GM12878 (cell line): Measurements from ENCODE around the gene SLC44A3. TPM values are rescaled to one million over a fixed set of nuclear protein-coding genes. Genes with fewer than 3 reads are reported as not detected.

Experiments used
- ATAC-seq: fragments of 200-7000 bp; cut with Tn5 transposase; 3 replicates; pipeline ENCODE4 v1.9.1; 2020; ENCODE audit warnings: mild to moderate bottlenecking, moderate library complexity
- BruUV-seq: library from RNA; stranded (reverse); fragments of 400-500 nt; replicated peaks from 2 replicates; lab custom pipeline; 2021; lab: Mats Ljungman, UMichigan
- CTCF ChIA-PET: fragments of 300-600 bp; sonication (Branson Sonifier 250); formaldehyde crosslinking; extraction: SDS; loops from one replicate; lab custom pipeline; 2021; ENCODE audit warnings: inconsistent platforms; lab: Yijun Ruan, JAX
- POLR2A ChIA-PET: fragments of 350-600 bp; formaldehyde crosslinking; extraction: SDS; loops from one replicate; lab custom pipeline; 2021; ENCODE audit warnings: inconsistent platforms; lab: Charles Lee
- RAD21 ChIA-PET: fragments of 300-600 bp; sonication (Branson Sonifier 250); formaldehyde crosslinking; loops from one replicate; lab custom pipeline; 2023; ENCODE audit warnings: antibody characterized with exemption; ENCODE audit not compliant: unreplicated experiment; lab: Charles Lee
- SMC1A ChIA-PET: fragments of 300-600 bp; sonication (Branson Sonifier 250); formaldehyde crosslinking; loops from one replicate; lab custom pipeline; 2023; ENCODE audit not compliant: unreplicated experiment, uncharacterized antibody; lab: Charles Lee
- DNase-seq: peaks from one replicate; pipeline ENCODE4 v3.0.0-alpha.2; 2011; ENCODE audit warnings: low read depth, low spot score
- FAIRE-seq: peaks from 3 replicates; lab custom pipeline; 2011; peaks lifted over from hg19 to GRCh38; lab: Jason Lieb, UNC
- H2AFZ ChIP-seq: 2 replicates; pipeline ENCODE4 v1.6.0; 2011; ENCODE audit warnings: low read depth, low read length, control low read depth; ENCODE audit not compliant: control insufficient read depth
- H3K27ac ChIP-seq: 2 replicates; pipeline ENCODE4 v1.5.1; 2011; ENCODE audit warnings: control low read depth; ENCODE audit not compliant: control insufficient read depth, insufficient read depth
- H3K27me3 ChIP-seq, 2 experiments: replicated peaks in 1 of 2; 2 replicates each; pipeline versions ENCODE4 v1.6.0 to v1.6.1; 2011; ENCODE audit warnings: low read length in 1 of 2; ENCODE audit not compliant: control insufficient read depth in 2 of 2, insufficient read depth in 2 of 2
- H3K36me3 ChIP-seq, 2 experiments: 2 replicates each; pipeline ENCODE4 v1.5.1; 2011; ENCODE audit warnings: low read length in 1 of 2; ENCODE audit not compliant: control insufficient read depth in 2 of 2, insufficient read depth in 2 of 2
- H3K4me1 ChIP-seq: 2 replicates; pipeline ENCODE4 v1.6.1; 2011; ENCODE audit warnings: mild to moderate bottlenecking, low read length, moderate library complexity, mixed read lengths; ENCODE audit not compliant: control insufficient read depth, insufficient read depth
- H3K4me2 ChIP-seq: 2 replicates; pipeline ENCODE4 v1.6.0; 2011; ENCODE audit warnings: control low read depth; ENCODE audit not compliant: control insufficient read depth, insufficient read depth
- H3K4me3 ChIP-seq: fragments of 200-600 bp; sonication (generic); 2 replicates; pipeline ENCODE4 v1.5.1; 2016
- H3K79me2 ChIP-seq: 2 replicates; pipeline ENCODE4 v1.6.0; 2011; ENCODE audit warnings: low read length; ENCODE audit not compliant: control insufficient read depth, insufficient read depth
- H3K9ac ChIP-seq: 2 replicates; pipeline ENCODE4 v1.8.0; 2011; ENCODE audit warnings: low read length, control low read depth, mixed read lengths; ENCODE audit not compliant: control insufficient read depth, insufficient read depth
- H3K9me3 ChIP-seq: replicated peaks from 3 replicates; pipeline ENCODE4 v1.5.1; 2011; ENCODE audit warnings: mild to moderate bottlenecking, low read length; ENCODE audit not compliant: control insufficient read depth, insufficient read depth
- H4K20me1 ChIP-seq: 2 replicates; pipeline ENCODE4 v1.6.0; 2011; ENCODE audit not compliant: control insufficient read depth, insufficient read depth
- ASH2L ChIP-seq: fragments of 300-600, 200-600 bp; sonication (generic); IDR thresholded peaks from 2 replicates; pipeline ENCODE4 v1.6.1; 2017; ENCODE audit warnings: low read depth, mild to moderate bottlenecking, borderline replicate concordance
- BRCA1 ChIP-seq: IDR thresholded peaks from 2 replicates; pipeline ENCODE4 v1.6.1; 2011; ENCODE audit warnings: low read depth, low read length, improper control_type of control experiment
- CREB1 ChIP-seq: IDR thresholded peaks from 2 replicates; pipeline ENCODE4 v1.6.1; 2012; ENCODE audit warnings: low read depth, mild to moderate bottlenecking, inconsistent platforms
- E2F4 ChIP-seq: IDR thresholded peaks from 2 replicates; pipeline ENCODE4 v1.6.1; 2012; ENCODE audit warnings: low read depth, low read length, improper control_type of control experiment
- IRF4 ChIP-seq: IDR thresholded peaks from 2 replicates; pipeline ENCODE4 v1.6.1; 2011; ENCODE audit warnings: low read depth, low read length
- POU2F2 ChIP-seq: IDR thresholded peaks from 3 replicates; pipeline ENCODE4 v1.6.1; 2011; ENCODE audit warnings: low read depth, mild to moderate bottlenecking, low read length, borderline replicate concordance
- RCOR1 ChIP-seq: conservative IDR thresholded peaks from 2 replicates; pipeline ENCODE4 v1.6.1; 2012; ENCODE audit warnings: low read depth, low read length, improper control_type of control experiment
- RFX5 ChIP-seq: IDR thresholded peaks from 2 replicates; pipeline ENCODE4 v1.6.1; 2011; ENCODE audit warnings: low read depth, low read length, improper control_type of control experiment
- SMAD5 ChIP-seq: IDR thresholded peaks from 2 replicates; pipeline ENCODE4 v1.6.1; 2016; ENCODE audit warnings: antibody characterized with exemption, low read depth
- SREBF2 ChIP-seq: IDR thresholded peaks from 2 replicates; pipeline ENCODE4 v1.6.1; 2012; ENCODE audit warnings: mild to moderate bottlenecking, low read length
- TAF1 ChIP-seq: IDR thresholded peaks from 2 replicates; pipeline ENCODE4 v1.6.1; 2011; ENCODE audit warnings: mild to moderate bottlenecking, low read depth, low read length, borderline replicate concordance
- TCF7 ChIP-seq: IDR thresholded peaks from 2 replicates; pipeline ENCODE4 v1.6.1; 2014; ENCODE audit warnings: antibody characterized with exemption, borderline replicate concordance
- ZNF207 ChIP-seq: fragments of 450-650 bp; IDR thresholded peaks from 2 replicates; pipeline ENCODE4 v1.6.1; 2014; ENCODE audit warnings: antibody characterized with exemption, mild to moderate bottlenecking, borderline replicate concordance
- WGBS: methylation state at CpG from one replicate; pipeline ENCODE4 v1.1.6; 2016; ENCODE audit warnings: low lambda C conversion rate; ENCODE audit not compliant: insufficient replicate concordance, insufficient coverage; ENCODE audit errors: missing lambda C conversion rate; 5-methylcytosine and 5-hydroxymethylcytosine counted together
- in situ Hi-C: fragments of 300-500 bp; cut with MboI; formaldehyde crosslinking; loops from 9 replicates; pipeline ENCODE4 v1.14.3; 2018; ENCODE audit warnings: mixed read lengths
- intact Hi-C: fragments of 100-400 bp; cut with micrococcal nuclease; formaldehyde crosslinking; loops from one replicate; pipeline ENCODE4 v1.14.2; 2022; ENCODE audit not compliant: unreplicated experiment
- polyA plus RNA-seq, 11 experiments: library from polyadenylated mRNA; depleted of rRNA in 4 of 11; unstranded in 6 of 11; stranded (reverse) in 5 of 11; fragments of >200 nt; fragmentation: Nextera tagmentation in 4 of 11; fragmentation: Illumina TruSeq in 1 of 11; extraction: Ambion mirVana in 4 of 11; extraction: Trizol in 1 of 11; gene quantifications; 1 replicate in 1 of 11; 2 replicates in 10 of 11; pipeline versions ENCODE4 v1.2.1 to v1.2.3, GENCODE V29; 2011 to 2016; ENCODE audit warnings: inconsistent platforms in 2 of 11, missing spikeins in 2 of 11, low read depth in 1 of 11
- total RNA-seq, 4 experiments: library from RNA; depleted of rRNA in 3 of 4; stranded (reverse); fragments of >200 nt in 3 of 4; fragmentation: Illumina TruSeq in 1 of 4; extraction: Trizol in 1 of 4; gene quantifications; 2 replicates each; pipeline versions ENCODE4 v1.2.1 to v1.2.3, GENCODE V29; 2013 to 2021
- TF ChIP-seq, protein P1 (sequence below): fragments of 150-350 bp; IDR thresholded peaks from 2 replicates; pipeline ENCODE4 v1.6.1; 2016; ENCODE audit warnings: low read depth, low read length
- TF ChIP-seq, protein P2 (sequence below): IDR thresholded peaks from 2 replicates; pipeline ENCODE4 v1.6.1; 2011; ENCODE audit warnings: borderline replicate concordance, low read depth, mild to moderate bottlenecking, moderate library complexity, low read length; ENCODE audit not compliant: insufficient read depth, poor library complexity, severe bottlenecking
- TF ChIP-seq, protein P3 (sequence below): fragments of 450-650 bp; conservative IDR thresholded peaks from 2 replicates; pipeline ENCODE4 v1.6.1; 2017; ENCODE audit warnings: mild to moderate bottlenecking, moderate library complexity

The SLC44A3 gene
- total and polyA plus RNA-seq, 10 of the 15 experiments (the other 5 are each of a cell fraction or from before 2014, with no cell fraction given): not detected

- no peaks in the 10 kb centered on the region for H3K4me1 ChIP-seq
- no peak for FAIRE-seq
- 0 out of 2 replicates have a peak overlapping the region, but pooled peaks have one; percentile 38 for H3K4me3 ChIP-seq
- no TSS peak for BruUV-seq
- intact Hi-C loops (no loop called here), in situ Hi-C loops (no loop called here)
- DNase-seq: no peak
- H3K4me2 ChIP-seq: no peak overlapping the region
- H3K27me3 ChIP-seq: peaks cover 3 to 7% of the 10 kb centered on the region in 2 experiments; a peak in 3 of 4 replicates
- no peaks in the 10 kb centered on the region for H3K36me3 ChIP-seq
- no peak overlapping the region for H3K9ac ChIP-seq
- no peaks in the 10 kb centered on the region for H3K9me3 ChIP-seq
- ChIA-PET RAD21 (no interaction called here), CTCF (interaction anchor here (1.6 kb wide), 1 partner anchor 74 kb away, joined by 5 read pairs; no protein-coding TSS in a partner anchor), POLR2A (no interaction called here), SMC1A (interaction anchor here (1.1 kb wide), 1 partner anchor 75 kb away, joined by 3 read pairs; no protein-coding TSS in a partner anchor)
- H2AFZ ChIP-seq: no peak overlapping the region
- no peak for ATAC-seq
- no peaks in the 10 kb centered on the region for H4K20me1 ChIP-seq
- peaks cover 2% of the 10 kb centered on the region; the same call in 1 of the 2 replicates for H3K79me2 ChIP-seq
- TF ChIP-seq CREB1 (no peak), TAF1 (no peak), TCF7 (no peak), SMAD5 (no peak), E2F4 (no peak), RCOR1 (no peak), SREBF2 (no peak), BRCA1 (no peak), ASH2L (no peak), RFX5 (no peak), POU2F2 (no peak), ZNF207 (no peak), IRF4 (no peak)
- TF ChIP-seq, protein P1, sequence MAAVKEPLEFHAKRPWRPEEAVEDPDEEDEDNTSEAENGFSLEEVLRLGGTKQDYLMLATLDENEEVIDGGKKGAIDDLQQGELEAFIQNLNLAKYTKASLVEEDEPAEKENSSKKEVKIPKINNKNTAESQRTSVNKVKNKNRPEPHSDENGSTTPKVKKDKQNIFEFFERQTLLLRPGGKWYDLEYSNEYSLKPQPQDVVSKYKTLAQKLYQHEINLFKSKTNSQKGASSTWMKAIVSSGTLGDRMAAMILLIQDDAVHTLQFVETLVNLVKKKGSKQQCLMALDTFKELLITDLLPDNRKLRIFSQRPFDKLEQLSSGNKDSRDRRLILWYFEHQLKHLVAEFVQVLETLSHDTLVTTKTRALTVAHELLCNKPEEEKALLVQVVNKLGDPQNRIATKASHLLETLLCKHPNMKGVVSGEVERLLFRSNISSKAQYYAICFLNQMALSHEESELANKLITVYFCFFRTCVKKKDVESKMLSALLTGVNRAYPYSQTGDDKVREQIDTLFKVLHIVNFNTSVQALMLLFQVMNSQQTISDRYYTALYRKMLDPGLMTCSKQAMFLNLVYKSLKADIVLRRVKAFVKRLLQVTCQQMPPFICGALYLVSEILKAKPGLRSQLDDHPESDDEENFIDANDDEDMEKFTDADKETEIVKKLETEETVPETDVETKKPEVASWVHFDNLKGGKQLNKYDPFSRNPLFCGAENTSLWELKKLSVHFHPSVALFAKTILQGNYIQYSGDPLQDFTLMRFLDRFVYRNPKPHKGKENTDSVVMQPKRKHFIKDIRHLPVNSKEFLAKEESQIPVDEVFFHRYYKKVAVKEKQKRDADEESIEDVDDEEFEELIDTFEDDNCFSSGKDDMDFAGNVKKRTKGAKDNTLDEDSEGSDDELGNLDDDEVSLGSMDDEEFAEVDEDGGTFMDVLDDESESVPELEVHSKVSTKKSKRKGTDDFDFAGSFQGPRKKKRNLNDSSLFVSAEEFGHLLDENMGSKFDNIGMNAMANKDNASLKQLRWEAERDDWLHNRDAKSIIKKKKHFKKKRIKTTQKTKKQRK: no peak
- TF ChIP-seq, protein P2, sequence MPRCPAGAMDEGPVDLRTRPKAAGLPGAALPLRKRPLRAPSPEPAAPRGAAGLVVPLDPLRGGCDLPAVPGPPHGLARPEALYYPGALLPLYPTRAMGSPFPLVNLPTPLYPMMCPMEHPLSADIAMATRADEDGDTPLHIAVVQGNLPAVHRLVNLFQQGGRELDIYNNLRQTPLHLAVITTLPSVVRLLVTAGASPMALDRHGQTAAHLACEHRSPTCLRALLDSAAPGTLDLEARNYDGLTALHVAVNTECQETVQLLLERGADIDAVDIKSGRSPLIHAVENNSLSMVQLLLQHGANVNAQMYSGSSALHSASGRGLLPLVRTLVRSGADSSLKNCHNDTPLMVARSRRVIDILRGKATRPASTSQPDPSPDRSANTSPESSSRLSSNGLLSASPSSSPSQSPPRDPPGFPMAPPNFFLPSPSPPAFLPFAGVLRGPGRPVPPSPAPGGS: no peak
- TF ChIP-seq, protein P3, sequence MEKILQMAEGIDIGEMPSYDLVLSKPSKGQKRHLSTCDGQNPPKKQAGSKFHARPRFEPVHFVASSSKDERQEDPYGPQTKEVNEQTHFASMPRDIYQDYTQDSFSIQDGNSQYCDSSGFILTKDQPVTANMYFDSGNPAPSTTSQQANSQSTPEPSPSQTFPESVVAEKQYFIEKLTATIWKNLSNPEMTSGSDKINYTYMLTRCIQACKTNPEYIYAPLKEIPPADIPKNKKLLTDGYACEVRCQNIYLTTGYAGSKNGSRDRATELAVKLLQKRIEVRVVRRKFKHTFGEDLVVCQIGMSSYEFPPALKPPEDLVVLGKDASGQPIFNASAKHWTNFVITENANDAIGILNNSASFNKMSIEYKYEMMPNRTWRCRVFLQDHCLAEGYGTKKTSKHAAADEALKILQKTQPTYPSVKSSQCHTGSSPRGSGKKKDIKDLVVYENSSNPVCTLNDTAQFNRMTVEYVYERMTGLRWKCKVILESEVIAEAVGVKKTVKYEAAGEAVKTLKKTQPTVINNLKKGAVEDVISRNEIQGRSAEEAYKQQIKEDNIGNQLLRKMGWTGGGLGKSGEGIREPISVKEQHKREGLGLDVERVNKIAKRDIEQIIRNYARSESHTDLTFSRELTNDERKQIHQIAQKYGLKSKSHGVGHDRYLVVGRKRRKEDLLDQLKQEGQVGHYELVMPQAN: no peak
- WGBS: 49% methylated on average over 7 of the region's 7 CpGs
- H3K27ac ChIP-seq: no peak overlapping the region
These were observed 108.3 kb downstream of the SLC44A3 start for GRCh38 chr1:94928293-94928939.
